Fibroblast of the aortic adventitia (primary cell): ENCODE data around the gene CPVL. TPM values are rescaled to one million over a fixed set of nuclear protein-coding genes. Genes with fewer than 3 reads are reported as not detected.

ENCODE experiments used
- DNase-seq: peaks from one replicate; pipeline ENCODE4 v3.0.0-alpha.2; 2010; ENCODE audit warnings: low read depth
- H3K4me3 ChIP-seq: 2 replicates; pipeline ENCODE4 v1.5.1; 2011; ENCODE audit warnings: low read depth, mild to moderate bottlenecking, control low read depth, low read length, moderate library complexity
- CTCF ChIP-seq: IDR thresholded peaks from 2 replicates; pipeline ENCODE4 v1.5.1; 2011; ENCODE audit warnings: mild to moderate bottlenecking, low read length, control low read depth, inconsistent platforms; ENCODE audit not compliant: insufficient read depth
- total RNA-seq: library from RNA; depleted of rRNA; stranded (reverse); fragments of >200 nt; gene quantifications from 2 replicates; pipeline ENCODE4 v1.2.3, GENCODE V29; 2012; ENCODE audit warnings: low replicate concordance

CPVL gene
- total RNA-seq, 1 donor: 0.54 TPM

DNA sequence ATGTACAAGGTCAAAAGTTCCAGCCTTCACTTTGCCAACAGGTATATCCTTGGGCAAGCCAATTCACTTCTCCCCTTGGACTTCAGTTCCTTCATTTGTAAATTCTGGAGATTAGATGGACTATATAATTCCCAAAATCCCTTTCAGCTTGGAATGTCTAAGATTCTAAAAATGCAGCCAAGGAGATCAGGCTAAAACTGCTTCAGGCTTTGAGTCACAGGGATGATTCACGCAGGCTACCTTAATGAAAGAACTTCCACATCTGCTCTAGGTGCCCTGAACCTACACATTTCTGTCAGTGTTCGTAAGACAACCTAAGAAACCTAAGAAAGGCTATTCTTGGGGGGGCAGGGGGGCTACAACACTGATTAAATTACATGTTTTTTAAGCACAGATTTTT lies 7.1 kb downstream of the CPVL start:
- DNase-seq: peak; percentile 4
- H3K4me3 ChIP-seq: no peak overlapping the region
- no peak for TF ChIP-seq CTCF

- no peak for DNase-seq
- H3K4me3 ChIP-seq: no peak overlapping the region
- TF ChIP-seq CTCF: no peak
Observed at GRCh38 chr7:29138588-29138987, 7.7 kb downstream of the CPVL start.

DNA sequence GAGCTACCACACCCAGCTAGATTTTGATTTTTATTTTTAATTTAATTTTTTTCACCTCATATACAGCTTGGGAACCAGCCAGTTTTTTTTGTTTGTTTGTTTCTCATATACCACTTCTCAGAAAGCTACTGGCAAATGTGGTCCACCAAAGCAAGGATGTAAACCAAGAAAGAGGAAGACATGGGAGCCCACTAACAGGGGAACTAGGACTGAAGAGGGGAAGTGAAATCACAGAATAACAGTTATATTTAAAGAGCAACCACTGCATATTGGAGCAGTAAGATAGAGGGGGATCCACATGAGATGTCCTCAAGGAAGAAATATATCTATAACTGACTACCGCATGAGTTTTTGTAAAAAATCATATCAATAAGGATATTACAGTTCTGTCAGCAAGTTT lies 10.5 kb downstream of the CPVL start:
- TF ChIP-seq CTCF: no peak
- no peak for DNase-seq
- H3K4me3 ChIP-seq: no peak overlapping the region

GRCh38 chr7:29132980-29133379 lies 13.4 kb downstream of the CPVL start:
- no peak for DNase-seq
- TF ChIP-seq CTCF: no peak
- H3K4me3 ChIP-seq: no peak overlapping the region

DNA sequence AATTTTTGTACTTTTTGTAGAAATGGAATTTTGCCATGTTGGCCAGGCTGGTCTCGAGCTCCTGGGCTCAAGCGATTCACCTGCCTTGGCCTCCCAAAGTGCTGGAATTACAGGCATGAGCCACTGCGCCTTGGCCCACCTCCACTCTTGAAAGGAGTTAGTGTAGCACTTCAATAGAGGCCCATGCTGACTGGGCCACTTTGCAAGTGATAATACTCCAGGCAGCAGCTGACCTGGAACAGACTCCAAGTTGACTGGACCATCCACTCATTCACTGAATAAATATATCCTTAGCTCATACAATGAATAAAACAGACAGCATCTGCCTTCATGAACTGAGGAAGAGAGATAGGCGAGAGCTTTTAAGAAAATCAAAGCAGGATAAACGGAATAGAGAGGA lies 14.7 kb downstream of the CPVL start:
- no peak for TF ChIP-seq CTCF
- H3K4me3 ChIP-seq: no peak overlapping the region
- DNase-seq: no peak

DNA sequence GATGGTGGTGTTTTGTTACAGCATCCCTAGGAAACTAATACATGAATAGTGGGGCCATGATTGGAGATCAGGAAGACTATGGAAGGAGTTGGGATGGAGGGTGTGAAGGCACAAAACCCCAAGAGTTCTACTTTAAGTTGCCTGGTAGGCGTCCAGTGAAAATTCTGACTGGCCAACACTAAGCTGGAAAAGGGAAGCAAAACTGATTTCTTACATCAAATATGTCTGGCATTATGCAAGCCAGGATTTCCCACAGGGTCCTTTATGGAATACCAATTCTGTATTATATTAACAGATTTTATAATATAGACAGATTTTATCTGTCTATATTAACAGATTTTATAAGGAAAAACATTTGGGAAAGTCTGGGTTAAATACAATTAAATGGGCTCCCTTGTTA lies 16.2 kb downstream of the CPVL start:
- no peak for TF ChIP-seq CTCF
- no peak overlapping the region for H3K4me3 ChIP-seq
- DNase-seq: no peak

- no peak for TF ChIP-seq CTCF
- H3K4me3 ChIP-seq: no peak overlapping the region
- DNase-seq: no peak
Observed at GRCh38 chr7:29127527-29127926, 18.8 kb downstream of the CPVL start.
